Brain pericyte (primary cell): ENCODE measurements around the gene IER5.
"Not testable (repeated sequence)": the region's sequence is repeated elsewhere in the genome, so short reads cannot be mapped to it uniquely, and the experiment has no call there.

ENCODE experiments used
- DNase-seq: peaks from one replicate; pipeline ENCODE4 v3.0.0-alpha.2; 2012; ENCODE audit warnings: low read depth, low spot score

Gene IER5

DNA sequence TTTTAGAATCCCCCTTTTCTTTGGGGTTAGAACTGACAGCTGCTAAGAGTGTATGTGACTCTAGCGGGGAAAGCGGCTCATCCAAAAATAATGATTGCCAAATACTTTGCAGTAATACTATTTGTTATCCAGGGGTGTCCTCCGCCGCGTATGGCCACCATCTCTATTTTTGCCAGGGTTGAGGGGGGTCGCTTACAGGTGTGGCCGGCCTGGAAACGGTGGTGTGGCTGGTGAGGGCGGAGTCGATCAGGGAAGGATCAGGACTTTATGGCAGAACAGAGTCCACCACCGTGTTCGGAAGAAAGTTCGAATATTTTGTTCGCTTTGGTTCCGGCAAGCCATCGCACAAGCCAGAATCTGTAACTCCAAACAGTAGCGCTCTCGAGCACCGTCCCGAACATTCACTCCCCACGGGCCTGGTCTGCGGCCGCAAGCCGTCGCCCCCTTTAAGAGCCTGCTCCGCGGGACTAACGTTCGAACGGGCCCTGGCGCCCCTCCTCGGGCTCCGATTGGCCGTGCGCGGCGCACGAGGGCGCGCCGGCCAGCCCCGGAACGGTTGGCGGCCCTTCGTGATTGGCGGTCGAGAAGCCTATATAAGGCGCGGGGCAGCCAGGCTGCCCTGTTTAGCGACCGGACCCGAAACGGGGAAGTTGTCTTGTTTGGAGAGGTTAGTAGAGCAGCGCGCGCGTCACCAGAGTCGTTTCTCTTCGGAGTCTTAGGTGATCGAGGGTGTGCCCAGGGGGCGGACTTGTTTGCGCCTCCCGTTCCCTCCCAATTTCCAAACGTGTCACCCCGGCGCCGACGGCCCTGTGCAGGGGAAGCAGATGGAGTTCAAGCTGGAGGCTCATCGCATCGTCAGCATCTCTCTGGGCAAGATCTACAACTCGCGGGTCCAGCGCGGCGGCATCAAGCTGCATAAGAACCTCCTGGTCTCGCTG, at the start of gene IER5:
IER5 (plus strand) TSS at position 622 of the 938 bp plus-strand sequence; CDS start at position 825, 203 bp downstream.
- DNase-seq = peak; percentile 89

GRCh38 chr1:181040284-181040865, 48.1 kb upstream of the IER5 start:
- DNase-seq = no peak

- no peak for DNase-seq
Measured at GRCh38 chr1:181043025-181043888, 45.2 kb upstream of the IER5 start.

DNA sequence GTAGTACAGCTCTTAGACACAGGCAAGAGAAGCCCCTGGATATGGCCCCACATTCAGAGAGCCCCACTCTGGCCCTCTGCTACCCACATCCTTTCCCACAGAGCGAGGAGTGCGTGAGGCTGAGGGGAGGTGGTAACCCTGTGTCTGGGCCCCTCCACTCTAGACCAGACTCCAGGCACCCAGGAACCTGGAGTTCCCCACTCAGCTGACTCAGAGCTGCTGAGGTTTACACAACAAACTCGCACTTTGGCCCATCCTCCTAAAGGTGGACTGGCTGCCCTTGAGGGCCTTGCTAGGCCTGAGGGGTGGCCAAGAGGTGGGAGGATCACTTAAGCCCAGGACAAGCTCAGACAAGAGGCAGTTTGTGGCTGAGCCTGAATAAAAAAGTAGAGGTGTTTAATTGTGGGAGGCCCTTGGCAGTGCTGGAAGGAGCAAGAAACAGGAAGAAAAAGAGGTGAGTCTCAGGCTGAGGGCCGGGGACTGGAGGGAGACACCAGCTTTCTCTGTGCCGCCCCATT, 44.0 kb upstream of the IER5 start:
- no peak for DNase-seq

- DNase-seq = not testable (repeated sequence)
Measured at GRCh38 chr1:181045946-181046345, 42.6 kb upstream of the IER5 start.

GRCh38 chr1:181049378-181049777, 39.1 kb upstream of the IER5 start:
- DNase-seq = no peak

- no peak for DNase-seq
Measured at GRCh38 chr1:181050922-181051321, 37.6 kb upstream of the IER5 start.

DNA sequence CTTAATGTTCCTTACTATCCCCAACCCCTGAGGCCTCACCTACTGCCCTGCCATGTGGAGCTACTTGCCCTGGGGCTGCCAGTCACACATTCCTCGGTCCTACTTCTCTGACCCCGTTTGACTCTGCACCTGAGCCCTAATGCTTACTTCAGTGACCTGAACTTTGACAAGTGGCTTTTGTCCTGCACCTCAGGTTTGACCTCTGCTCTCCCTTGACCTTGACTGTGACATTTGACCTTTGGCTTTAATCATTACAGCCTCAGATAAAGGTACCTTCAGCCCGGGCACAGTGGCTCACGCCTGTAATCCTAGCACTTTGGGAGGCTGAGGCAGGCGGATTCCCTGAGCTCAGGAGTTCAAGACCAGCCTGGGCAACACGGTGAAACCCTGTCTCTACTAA, 31.9 kb upstream of the IER5 start:
- no peak for DNase-seq

GRCh38 chr1:181057079-181057478, 31.4 kb upstream of the IER5 start:
- no peak for DNase-seq

DNA sequence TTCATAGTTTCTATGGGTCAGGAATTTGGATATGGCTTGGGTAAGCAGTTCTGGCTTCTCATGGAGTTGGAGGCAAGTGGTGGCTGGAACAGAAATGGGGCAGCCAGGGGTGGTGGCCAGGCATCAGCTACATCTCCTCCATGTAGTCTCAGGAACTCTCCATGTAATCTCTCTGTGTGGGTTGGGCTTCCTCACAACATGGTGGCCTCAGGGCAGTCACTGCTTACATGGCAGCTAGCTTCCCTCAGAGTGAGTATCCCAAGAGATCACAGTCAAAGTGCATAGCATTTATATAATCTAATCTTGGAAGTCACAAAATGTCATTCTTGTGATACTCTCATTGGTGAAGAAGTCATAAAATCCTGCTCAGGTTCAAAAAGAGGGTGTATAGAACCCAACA, 29.1 kb upstream of the IER5 start:
- no peak for DNase-seq

- DNase-seq = no peak
Measured at GRCh38 chr1:181060066-181060465, 28.4 kb upstream of the IER5 start.

GRCh38 chr1:181060947-181061346, 27.6 kb upstream of the IER5 start:
- not testable (repeated sequence) for DNase-seq

DNA sequence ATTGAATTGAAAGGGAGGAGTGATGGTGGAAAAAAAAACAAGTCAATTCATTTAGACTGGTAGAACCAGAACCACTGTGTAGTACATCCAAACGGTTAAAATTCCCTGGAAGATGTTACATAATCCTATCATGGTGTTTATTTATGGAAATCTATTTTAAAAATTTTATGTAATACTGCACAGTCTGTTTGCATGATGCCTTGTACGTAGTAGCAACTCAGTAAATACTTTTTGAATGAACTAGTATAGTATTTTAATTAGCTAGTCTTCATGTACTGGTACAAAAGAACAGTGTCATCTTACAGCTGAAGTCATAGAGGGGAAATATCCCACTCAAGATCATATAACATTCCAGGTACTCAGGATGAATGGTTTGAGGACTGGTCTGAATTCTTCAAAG, 27.0 kb upstream of the IER5 start:
- no peak for DNase-seq

DNA sequence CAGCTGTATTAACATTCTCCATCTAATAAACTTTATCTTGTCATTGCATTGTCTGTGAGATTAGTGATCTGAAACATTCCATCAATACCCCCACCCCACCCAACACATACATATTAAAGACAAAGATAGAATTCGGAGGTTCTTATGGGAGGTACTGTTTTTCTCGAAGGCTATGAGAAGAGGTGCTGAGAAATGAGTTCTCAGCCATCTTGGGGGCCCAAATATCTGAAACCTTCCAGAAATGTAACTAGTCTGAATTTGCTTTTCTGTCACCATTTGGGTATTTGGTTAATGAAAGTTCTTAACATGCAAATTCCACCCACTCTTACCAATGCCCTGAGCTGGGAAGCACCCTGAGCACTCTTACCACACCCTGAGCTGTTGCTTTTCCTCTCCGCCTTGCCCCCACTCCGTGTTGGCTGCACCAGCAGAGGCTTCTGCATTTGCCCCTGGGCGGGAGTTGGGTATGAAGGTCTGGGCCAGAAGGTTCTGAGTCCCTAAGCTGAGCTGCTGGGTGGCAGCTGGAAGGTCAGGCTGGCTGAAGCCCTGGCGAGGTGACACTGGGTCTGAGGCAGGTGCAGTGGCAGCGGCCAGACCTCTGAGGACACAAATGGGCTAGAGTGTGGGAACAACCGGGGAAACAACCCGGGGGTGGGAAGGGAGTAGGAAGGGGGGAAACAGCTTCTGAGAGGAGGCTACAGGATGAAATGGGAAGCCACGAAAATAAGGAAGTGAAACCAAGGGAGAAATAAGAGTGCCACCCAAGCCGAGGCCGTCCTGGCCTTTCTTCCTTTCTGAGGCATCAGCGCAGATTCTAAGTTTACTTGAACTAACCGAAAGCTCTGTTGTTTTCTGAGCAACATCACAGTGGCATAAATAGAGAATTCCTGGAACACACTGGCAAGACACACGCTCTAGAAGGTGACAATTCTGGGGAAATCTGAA, 26.3 kb upstream of the IER5 start:
- no peak for DNase-seq

- DNase-seq = no peak
Measured at GRCh38 chr1:181062836-181063428, 25.6 kb upstream of the IER5 start.

DNA sequence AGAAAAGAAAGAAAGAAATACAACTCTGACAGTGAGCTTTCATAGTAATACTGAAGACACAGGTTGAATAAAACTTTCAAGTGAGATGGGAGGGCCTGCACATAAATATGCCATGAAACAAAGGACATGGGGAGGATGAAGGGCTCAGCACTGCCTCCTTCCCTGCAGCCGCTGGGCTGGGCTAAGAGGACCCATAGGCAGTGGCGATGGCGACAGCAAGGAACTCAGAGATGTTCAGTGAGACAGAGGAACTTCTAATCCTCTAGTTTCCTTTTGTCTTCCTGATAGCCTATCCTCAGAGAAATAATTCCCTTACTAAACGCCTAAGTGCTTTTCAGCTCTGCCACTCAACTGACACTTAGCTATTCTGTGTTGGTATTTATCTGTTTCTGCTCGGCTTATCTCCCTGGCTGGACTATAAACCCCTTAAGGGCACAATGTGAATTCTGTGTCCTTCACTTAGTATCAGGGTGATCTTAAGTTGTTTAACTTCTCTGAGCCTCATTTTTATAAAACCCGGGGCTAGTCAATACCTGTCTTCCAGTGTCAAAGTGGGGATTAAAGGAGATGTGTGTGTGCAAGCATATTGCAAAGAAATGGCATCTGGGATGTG, 24.4 kb upstream of the IER5 start:
- no peak for DNase-seq

DNA sequence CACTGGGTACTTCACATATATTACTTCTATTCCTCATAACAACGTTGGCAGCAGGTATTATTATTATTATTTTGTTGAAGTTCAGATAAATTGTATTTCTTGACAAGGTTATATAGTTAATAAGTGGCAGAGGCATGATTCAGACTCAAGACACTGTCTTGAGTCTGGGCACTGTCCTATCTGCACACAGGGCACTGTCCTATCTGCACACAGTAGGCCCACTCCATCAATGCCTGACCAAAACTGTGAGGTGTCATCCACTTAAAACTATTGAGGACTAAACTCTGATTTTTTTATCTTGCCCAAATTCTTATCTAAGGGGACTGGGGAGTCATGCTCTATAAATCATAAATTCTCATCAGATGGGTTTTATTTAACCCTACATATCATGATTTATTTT, 23.8 kb upstream of the IER5 start:
- no peak for DNase-seq

DNA sequence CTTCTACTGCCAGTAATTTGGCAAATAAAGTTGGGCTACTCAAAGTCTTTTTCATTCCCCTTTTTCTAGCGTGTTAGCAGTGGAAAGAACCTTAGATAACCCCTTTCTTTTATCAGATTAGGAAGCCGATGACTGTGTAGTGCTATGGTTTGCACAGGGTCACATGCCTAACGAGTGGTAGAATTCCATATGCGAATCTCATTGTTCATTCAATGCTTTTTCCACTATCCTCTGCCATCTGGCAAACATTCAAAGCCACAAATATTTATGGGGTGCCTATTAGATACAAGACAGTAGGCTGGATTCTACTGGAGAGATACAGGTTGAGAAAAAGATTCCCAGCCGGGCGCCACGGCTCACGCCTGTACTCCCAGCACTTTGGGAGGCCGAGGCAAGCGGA, 14.9 kb upstream of the IER5 start:
- DNase-seq = no peak

DNA sequence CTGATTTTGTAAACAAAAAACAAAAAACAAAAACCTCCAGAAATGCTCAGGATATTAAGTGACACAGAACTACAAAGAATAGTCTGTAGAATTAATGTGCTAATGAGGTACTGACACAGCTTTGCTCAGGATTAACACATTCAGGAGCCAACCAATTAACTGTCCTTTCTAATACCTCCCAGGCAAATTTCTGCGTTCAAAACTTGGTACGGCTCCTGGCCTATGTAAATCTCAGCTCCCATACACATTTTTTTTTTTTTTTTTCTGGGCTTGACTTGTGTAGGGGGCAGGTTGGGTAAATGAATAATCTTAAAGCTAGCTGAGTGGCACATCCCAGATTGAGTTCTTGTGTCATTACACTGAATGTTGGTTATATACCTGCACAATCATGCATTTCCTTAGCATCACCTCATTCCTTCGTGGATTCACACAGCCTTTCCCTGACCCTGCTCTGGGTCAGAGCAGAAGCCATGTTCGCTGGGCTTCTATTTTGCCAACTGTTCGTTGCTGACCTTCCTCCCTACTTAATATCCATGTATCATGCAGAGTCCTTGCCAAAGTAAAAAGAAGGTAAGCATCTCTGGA, 12.6 kb upstream of the IER5 start:
- no peak for DNase-seq

GRCh38 chr1:181076852-181077251, 11.6 kb upstream of the IER5 start:
- DNase-seq = no peak
